Endodermal cell (in vitro differentiated cells): Measurements from ENCODE around the gene UBA52. TPM values are rescaled to one million over a fixed set of nuclear protein-coding genes. Genes with fewer than 3 reads are reported as not detected.

ENCODE experiments used
- DNase-seq: peaks from one replicate; pipeline ENCODE4 v3.0.0-alpha.2; 2017
- H3K27ac ChIP-seq: 2 replicates; pipeline ENCODE4 v1.5.1; 2013; ENCODE audit warnings: mild to moderate bottlenecking, low read depth, low read length, moderate library complexity
- H3K27me3 ChIP-seq: 2 replicates; pipeline ENCODE4 v1.6.1; 2013; ENCODE audit warnings: mild to moderate bottlenecking, low read length, moderate library complexity; ENCODE audit not compliant: insufficient read depth, control insufficient read depth, poor library complexity, severe bottlenecking
- H3K36me3 ChIP-seq: 2 replicates; pipeline ENCODE4 v1.7.0; 2013; ENCODE audit warnings: mild to moderate bottlenecking, low read length, moderate library complexity; ENCODE audit not compliant: control insufficient read depth, insufficient read depth
- H3K4me1 ChIP-seq: one replicate; pipeline ENCODE4 v1.7.0; 2013; ENCODE audit warnings: low read length; ENCODE audit not compliant: control insufficient read depth, insufficient read depth
- H3K4me3 ChIP-seq: 2 replicates; pipeline ENCODE4 v1.5.1; 2013; ENCODE audit warnings: mild to moderate bottlenecking, low read length, moderate library complexity
- H3K9ac ChIP-seq: 2 replicates; pipeline ENCODE4 v1.6.1; 2013; ENCODE audit warnings: mild to moderate bottlenecking, low read length, moderate library complexity; ENCODE audit not compliant: poor library complexity, severe bottlenecking; ENCODE audit errors: extremely low read depth
- H3K9me3 ChIP-seq: 2 replicates; pipeline ENCODE4 v1.6.1; 2013; ENCODE audit warnings: mild to moderate bottlenecking, low read length, moderate library complexity; ENCODE audit not compliant: control insufficient read depth
- H3K27ac Mint-ChIP-seq: 2 replicates; pipeline ENCODE4 v1.8.0; 2020; ENCODE audit warnings: mixed read lengths
- H3K27me3 Mint-ChIP-seq: 2 replicates; pipeline ENCODE4 v1.8.0; 2021; ENCODE audit warnings: mild to moderate bottlenecking, mixed read lengths; ENCODE audit not compliant: insufficient read depth
- H3K36me3 Mint-ChIP-seq: 2 replicates; pipeline ENCODE4 v1.8.0; 2020; ENCODE audit warnings: low read depth, mixed read lengths
- H3K4me1 Mint-ChIP-seq: 2 replicates; pipeline ENCODE4 v1.8.0; 2020; ENCODE audit warnings: mixed read lengths
- H3K4me3 Mint-ChIP-seq: 2 replicates; pipeline ENCODE4 v1.8.0; 2020; ENCODE audit warnings: mild to moderate bottlenecking, moderate library complexity, mixed read lengths
- H3K9me3 Mint-ChIP-seq: 2 replicates; pipeline ENCODE4 v1.8.0; 2020; ENCODE audit warnings: mild to moderate bottlenecking, mixed read lengths
- WGBS, 2 experiments: methylation state at CpG; one replicate each; pipeline versions ENCODE4 v1.1.5 to v1.1.7; 2013; ENCODE audit warnings: missing lambda C conversion rate in 2 of 2, mixed read lengths in 1 of 2; ENCODE audit not compliant: insufficient coverage in 1 of 2, insufficient read length in 1 of 2; 5-methylcytosine and 5-hydroxymethylcytosine counted together
- total RNA-seq, 2 donors: library from RNA; stranded (reverse); fragmentation: NEBNext Ultra II Directional in 1 of 2; extraction: Animal tissue kit (Norgen Biotek cat#: 25700) in 1 of 2; gene quantifications; 2 replicates in 1 of 2; 3 replicates in 1 of 2; pipeline ENCODE4 v1.2.1, GENCODE V29; 2021
- TF ChIP-seq, protein P1 (sequence below): fragments of 200-600 bp; sonication (generic); conservative IDR thresholded peaks from 2 replicates; pipeline ENCODE4 v1.5.0; 2021; ENCODE audit warnings: antibody characterized with exemption, mild to moderate bottlenecking

UBA52 gene
- total RNA-seq, 2 donors from 2014 or later: 1,143 to 1,222 TPM

DNA sequence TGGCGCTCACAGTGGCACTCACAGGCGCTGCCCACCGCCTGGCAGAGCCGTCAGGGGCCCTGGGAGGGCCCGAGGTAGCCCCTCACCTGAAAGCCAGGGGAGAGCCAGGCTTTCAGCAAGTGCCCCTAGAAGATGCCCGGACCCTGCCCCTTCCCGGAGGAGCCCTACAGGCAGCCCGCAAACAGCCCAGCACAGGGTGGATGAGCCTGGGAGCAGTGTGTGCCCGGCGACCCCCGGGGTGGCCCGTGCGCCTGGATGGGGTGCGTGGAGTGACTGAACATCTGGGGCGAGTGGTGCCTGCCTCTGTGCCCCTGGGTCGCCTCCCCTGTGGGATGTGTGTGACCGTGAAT is 33.5 kb downstream of the UBA52 start:
- TF ChIP-seq, protein P1, sequence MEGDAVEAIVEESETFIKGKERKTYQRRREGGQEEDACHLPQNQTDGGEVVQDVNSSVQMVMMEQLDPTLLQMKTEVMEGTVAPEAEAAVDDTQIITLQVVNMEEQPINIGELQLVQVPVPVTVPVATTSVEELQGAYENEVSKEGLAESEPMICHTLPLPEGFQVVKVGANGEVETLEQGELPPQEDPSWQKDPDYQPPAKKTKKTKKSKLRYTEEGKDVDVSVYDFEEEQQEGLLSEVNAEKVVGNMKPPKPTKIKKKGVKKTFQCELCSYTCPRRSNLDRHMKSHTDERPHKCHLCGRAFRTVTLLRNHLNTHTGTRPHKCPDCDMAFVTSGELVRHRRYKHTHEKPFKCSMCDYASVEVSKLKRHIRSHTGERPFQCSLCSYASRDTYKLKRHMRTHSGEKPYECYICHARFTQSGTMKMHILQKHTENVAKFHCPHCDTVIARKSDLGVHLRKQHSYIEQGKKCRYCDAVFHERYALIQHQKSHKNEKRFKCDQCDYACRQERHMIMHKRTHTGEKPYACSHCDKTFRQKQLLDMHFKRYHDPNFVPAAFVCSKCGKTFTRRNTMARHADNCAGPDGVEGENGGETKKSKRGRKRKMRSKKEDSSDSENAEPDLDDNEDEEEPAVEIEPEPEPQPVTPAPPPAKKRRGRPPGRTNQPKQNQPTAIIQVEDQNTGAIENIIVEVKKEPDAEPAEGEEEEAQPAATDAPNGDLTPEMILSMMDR: no peak
- no peaks in the 10 kb centered on the region for H3K9me3 Mint-ChIP-seq
- H3K4me1 ChIP-seq: peaks cover 2% of the 10 kb centered on the region
- H3K4me3 ChIP-seq: no peak overlapping the region
- peaks cover 15% of the 10 kb centered on the region for H3K4me1 Mint-ChIP-seq
- H3K9me3 ChIP-seq: no peaks in the 10 kb centered on the region
- DNase-seq: no peak
- no peak overlapping the region for H3K27ac ChIP-seq
- no peaks in the 10 kb centered on the region for H3K36me3 Mint-ChIP-seq
- H3K4me3 Mint-ChIP-seq: peak overlapping the region; percentile 46
- 19% methylated on average over 17 of the region's 17 CpGs; no CpG with 5 or more reads in 1 of the 2 experiments for WGBS, 2 experiments
- no peak overlapping the region for H3K9ac ChIP-seq
- H3K27ac Mint-ChIP-seq: no peak overlapping the region
- H3K36me3 ChIP-seq: no peaks in the 10 kb centered on the region
- peaks cover 76% of the 10 kb centered on the region for H3K27me3 Mint-ChIP-seq
- peaks cover 85% of the 10 kb centered on the region for H3K27me3 ChIP-seq

DNA sequence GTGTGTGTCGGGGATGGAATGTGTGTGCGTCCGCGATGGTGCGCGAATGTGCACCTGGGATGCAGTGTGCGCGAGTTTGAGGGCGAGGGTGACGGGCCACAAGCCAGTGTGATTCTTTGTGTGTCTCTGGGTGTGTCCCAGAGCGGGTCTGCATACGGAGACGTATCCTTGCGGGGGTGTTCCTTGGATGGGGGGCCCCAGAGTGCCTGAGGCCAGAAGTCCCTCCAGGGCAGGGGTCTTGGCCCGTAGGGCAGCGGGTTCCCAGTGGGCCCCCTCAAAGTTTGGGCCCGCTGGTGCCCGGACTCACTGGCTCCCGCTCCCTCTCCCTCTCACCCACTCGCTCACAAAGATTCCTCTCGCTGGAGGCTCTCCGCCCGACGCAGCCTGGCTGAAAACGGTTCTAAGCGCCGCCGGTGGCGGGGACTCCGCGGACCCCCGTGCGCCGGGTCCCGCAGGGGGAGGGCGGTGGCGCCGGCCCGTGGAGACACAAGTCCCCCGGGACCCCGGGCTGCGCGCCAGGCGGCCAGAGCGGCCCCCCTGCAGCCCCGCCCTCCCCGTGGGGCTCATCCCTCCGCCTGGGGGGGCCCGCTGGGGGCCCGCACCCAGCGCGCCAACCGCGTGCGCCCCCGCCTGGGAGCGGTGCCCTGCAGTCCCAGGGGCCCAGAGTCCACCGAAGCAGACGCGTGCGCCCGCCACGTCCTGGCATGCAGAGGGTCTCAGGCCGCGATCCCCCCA is 34.1 kb downstream of the UBA52 start:
- Mint-ChIP-seq H3K9me3 (no peaks in the 10 kb centered on the region), H3K4me1 (peaks cover 15% of the 10 kb centered on the region), H3K27me3 (peaks cover 81% of the 10 kb centered on the region), H3K36me3 (no peaks in the 10 kb centered on the region), H3K4me3 (peak overlapping the region; percentile 46), H3K27ac (no peak overlapping the region)
- DNase-seq: peak; percentile 64
- no peaks in the 10 kb centered on the region for H3K9me3 ChIP-seq
- H3K27ac ChIP-seq: no peak overlapping the region
- 2 to 6% methylated on average over 25 to 65 of the region's 65 CpGs for WGBS, 2 experiments
- no peaks in the 10 kb centered on the region for H3K36me3 ChIP-seq
- no peak overlapping the region for H3K4me3 ChIP-seq
- H3K9ac ChIP-seq: no peak overlapping the region
- peaks cover 89% of the 10 kb centered on the region for H3K27me3 ChIP-seq
- TF ChIP-seq, protein P1: no peak
- H3K4me1 ChIP-seq: peaks cover 6% of the 10 kb centered on the region

DNA sequence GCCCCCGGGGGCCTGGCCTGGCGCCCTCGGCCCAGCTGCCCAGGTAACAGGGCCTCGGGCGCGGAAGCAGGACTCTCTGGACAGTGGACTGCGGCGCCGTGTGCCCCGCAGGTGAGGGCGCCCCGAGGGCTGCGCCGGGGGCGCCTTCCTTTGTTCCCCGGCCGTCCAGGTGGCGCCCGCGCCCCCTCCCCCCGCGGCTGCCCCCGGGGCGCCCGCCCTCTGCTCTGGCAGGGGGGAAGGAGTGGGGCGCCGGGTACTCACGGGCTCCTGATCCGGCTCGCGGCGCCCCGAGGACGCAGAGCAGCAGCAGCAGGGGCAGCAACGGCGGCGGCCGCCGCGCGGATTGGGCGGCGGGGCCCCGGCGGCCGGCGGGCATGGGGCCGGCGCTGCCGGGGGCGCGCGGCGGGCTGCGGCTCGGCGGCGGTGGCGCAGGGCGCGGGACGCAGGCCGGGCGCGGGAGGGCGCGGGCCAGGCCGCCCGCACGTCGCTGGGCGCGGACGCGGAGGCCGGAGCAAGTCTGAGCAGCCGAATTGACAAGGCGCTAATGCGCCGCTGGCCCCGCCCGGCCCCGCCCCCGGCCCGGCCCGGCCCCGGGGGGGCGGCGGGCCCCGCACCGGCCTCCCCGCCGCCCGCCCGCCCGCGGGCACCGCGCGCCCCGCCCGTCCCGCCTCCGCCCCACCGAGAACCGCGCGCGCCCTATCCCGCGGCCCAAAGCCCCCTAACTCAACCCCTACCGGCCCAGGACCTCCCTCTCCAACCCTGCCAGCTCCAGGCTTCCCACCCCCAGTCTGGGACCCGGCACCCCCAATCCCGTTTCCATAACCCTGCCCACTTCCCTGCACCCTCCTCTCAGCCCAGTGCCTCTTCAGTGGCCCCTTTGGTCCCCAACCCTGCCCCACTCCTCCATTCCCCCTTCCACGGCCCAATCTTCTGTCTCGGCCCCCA is 34.9 kb downstream of the UBA52 start, which contains the start of gene CRLF1:
TSS of gene CRLF1 (minus strand) at position 519 of the 945 bp plus-strand sequence. CDS start at position 376, 143 bp downstream.
- no peaks in the 10 kb centered on the region for H3K36me3 Mint-ChIP-seq
- Histone ChIP-seq H3K27me3 (peaks cover 95% of the 10 kb centered on the region), H3K27ac (no peak within 1 kb of the TSS), H3K9me3 (no peaks in the 10 kb centered on the region), H3K36me3 (no peaks in the 10 kb centered on the region), H3K4me1 (peaks cover 6% of the 10 kb centered on the region), H3K4me3 (no peak within 1 kb of the TSS), H3K9ac (no peak within 1 kb of the TSS)
- peaks cover 81% of the 10 kb centered on the region for H3K27me3 Mint-ChIP-seq
- H3K27ac Mint-ChIP-seq: no peak within 1 kb of the TSS
- WGBS, 2 experiments: 1 to 2% methylated on average over 19 to 111 of the region's 116 CpGs
- TF ChIP-seq, protein P1: no peak
- peaks cover 19% of the 10 kb centered on the region for H3K4me1 Mint-ChIP-seq
- H3K4me3 Mint-ChIP-seq: peak within 1 kb of the TSS; percentile 46
- peak; percentile 53 for DNase-seq
- H3K9me3 Mint-ChIP-seq: no peaks in the 10 kb centered on the region
